ENCODE data around the gene CSRP1.

- TF ChIP-seq, protein P1, sequence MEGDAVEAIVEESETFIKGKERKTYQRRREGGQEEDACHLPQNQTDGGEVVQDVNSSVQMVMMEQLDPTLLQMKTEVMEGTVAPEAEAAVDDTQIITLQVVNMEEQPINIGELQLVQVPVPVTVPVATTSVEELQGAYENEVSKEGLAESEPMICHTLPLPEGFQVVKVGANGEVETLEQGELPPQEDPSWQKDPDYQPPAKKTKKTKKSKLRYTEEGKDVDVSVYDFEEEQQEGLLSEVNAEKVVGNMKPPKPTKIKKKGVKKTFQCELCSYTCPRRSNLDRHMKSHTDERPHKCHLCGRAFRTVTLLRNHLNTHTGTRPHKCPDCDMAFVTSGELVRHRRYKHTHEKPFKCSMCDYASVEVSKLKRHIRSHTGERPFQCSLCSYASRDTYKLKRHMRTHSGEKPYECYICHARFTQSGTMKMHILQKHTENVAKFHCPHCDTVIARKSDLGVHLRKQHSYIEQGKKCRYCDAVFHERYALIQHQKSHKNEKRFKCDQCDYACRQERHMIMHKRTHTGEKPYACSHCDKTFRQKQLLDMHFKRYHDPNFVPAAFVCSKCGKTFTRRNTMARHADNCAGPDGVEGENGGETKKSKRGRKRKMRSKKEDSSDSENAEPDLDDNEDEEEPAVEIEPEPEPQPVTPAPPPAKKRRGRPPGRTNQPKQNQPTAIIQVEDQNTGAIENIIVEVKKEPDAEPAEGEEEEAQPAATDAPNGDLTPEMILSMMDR (IDR thresholded peaks at IDR 0.05): no peak
- no peak for TF ChIP-seq POLR2A (IDR thresholded peaks at IDR 0.05)
- TF ChIP-seq EP300 (IDR thresholded peaks at IDR 0.05): no peak
These were observed 61.6 kb downstream of the CSRP1 start for GRCh38 chr1:201445310-201445709.

All from tibial nerve (tissue), 4 donors.